Stimulated activated naive CD8-positive, alpha-beta T cell treated with anti-CD3 and anti-CD28 coated beads, Interleukin-15, Interleukin-2, amounts not matched to agents 100 ng/mL and 50 ng/mL, for 24 hours (primary cell): ENCODE measurements around the gene GPANK1.

Experiments
- H3K27ac Mint-ChIP-seq: one replicate; pipeline ENCODE4 v1.8.0; 2021; ENCODE audit warnings: mild to moderate bottlenecking, mixed read lengths
- H3K27me3 Mint-ChIP-seq: one replicate; pipeline ENCODE4 v1.8.0; 2021; ENCODE audit warnings: mixed read lengths
- H3K36me3 Mint-ChIP-seq: one replicate; pipeline ENCODE4 v1.8.0; 2021; ENCODE audit warnings: low read depth, mixed read lengths
- H3K4me1 Mint-ChIP-seq: one replicate; pipeline ENCODE4 v1.8.0; 2021; ENCODE audit warnings: low read depth, mixed read lengths
- H3K4me3 Mint-ChIP-seq: one replicate; pipeline ENCODE4 v1.8.0; 2021; ENCODE audit warnings: mild to moderate bottlenecking, mixed read lengths
- H3K9me3 Mint-ChIP-seq: one replicate; pipeline ENCODE4 v1.8.0; 2021; ENCODE audit warnings: mixed read lengths

The GPANK1 gene

DNA sequence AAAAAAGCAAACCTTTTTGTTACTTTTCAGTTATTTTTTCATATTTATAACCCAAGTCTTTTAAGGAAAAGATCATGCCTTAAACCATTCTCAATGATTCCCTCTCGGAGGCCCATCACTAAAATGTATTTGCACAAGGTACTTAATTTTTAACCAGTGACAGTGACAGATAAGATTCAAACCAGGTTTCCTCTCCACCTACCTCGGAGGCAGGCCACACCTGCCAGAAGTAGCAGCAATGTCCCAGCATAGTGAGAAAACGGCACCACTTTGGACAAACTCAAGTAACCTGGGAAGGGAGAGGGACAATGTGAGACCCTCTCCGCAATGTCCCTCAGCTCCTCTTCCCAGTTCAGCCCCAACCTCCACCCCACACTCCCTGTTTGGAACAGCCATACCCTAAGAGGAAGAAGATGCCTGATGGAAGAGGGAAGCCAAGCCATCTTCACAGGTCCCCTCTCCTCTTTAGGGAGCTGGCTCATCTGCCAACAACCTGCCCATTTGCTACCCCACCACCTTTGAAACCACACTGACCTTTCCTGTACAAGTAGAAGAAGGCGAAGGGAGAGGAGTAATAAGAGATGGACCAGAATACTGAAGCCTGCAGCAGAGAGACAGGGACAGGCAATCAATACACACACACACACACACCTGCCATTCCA, 36.1 kb upstream of the GPANK1 start:
- peaks cover 31% of the 10 kb centered on the region for H3K4me1 Mint-ChIP-seq

GRCh38 chr6:31697555-31697954, 32.8 kb upstream of the GPANK1 start:
- Mint-ChIP-seq H3K9me3 (no peaks in the 10 kb centered on the region), H3K4me1 (peaks cover 27% of the 10 kb centered on the region), H3K36me3 (peaks cover 42% of the 10 kb centered on the region), H3K27ac (peak overlapping the region; percentile 26), H3K27me3 (no peaks in the 10 kb centered on the region), H3K4me3 (no peak overlapping the region)

More for the DNA sequence above, 36.1 kb upstream of the GPANK1 start:
- Mint-ChIP-seq H3K36me3 (peaks cover 26% of the 10 kb centered on the region), H3K27ac (peak overlapping the region; percentile 32), H3K9me3 (no peaks in the 10 kb centered on the region), H3K27me3 (no peaks in the 10 kb centered on the region), H3K4me3 (peak overlapping the region; percentile 100)

DNA sequence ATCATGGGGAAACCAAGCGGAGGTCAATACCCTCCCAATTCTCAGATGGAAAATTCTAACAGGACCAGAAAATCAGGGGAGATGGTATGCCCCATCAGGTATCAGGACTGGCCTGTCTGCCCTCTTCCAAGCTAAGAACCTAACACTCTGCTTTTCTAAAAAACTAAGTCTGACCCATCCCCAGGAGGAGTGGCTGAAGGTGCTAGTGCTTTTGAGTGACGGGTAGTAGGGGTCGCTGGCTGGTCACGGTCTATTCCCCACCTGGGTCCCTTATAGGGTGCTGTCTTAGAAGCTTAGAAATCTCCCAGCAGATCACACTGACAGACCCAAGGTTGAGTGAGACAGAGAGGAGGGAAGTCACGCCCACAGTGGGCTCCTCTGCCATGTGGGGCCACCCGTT, 28.7 kb upstream of the GPANK1 start:
- Mint-ChIP-seq H3K4me1 (peaks cover 25% of the 10 kb centered on the region), H3K27me3 (no peaks in the 10 kb centered on the region), H3K36me3 (peaks cover 48% of the 10 kb centered on the region), H3K4me3 (no peak overlapping the region), H3K27ac (no peak overlapping the region), H3K9me3 (no peaks in the 10 kb centered on the region)

GRCh38 chr6:31692886-31693285, 28.1 kb upstream of the GPANK1 start:
- peaks cover 47% of the 10 kb centered on the region for H3K36me3 Mint-ChIP-seq
- H3K4me3 Mint-ChIP-seq: no peak overlapping the region
- no peaks in the 10 kb centered on the region for H3K27me3 Mint-ChIP-seq
- no peak overlapping the region for H3K27ac Mint-ChIP-seq
- no peaks in the 10 kb centered on the region for H3K9me3 Mint-ChIP-seq
- H3K4me1 Mint-ChIP-seq: peaks cover 23% of the 10 kb centered on the region

DNA sequence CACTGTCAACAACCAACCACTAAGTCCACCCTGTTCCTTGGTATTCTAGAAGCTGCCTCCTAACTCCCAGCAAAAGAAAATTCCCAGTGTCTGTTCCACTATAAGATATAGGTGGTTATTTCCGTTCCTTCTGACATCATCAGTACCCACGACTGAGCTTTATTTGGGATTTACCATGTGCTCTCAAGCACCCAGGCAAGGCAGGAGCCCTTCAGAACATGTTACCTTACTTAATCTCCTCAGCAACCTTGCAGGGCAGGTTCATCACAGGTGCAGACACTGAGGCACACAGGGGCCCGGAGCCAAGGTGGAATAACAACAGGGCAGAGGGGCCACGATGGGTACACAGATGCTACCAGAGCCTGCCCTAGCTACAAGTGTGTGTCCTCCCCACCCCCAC, 27.6 kb upstream of the GPANK1 start:
- Mint-ChIP-seq H3K27ac (no peak overlapping the region), H3K4me3 (no peak overlapping the region), H3K9me3 (no peaks in the 10 kb centered on the region), H3K4me1 (peaks cover 17% of the 10 kb centered on the region), H3K27me3 (no peaks in the 10 kb centered on the region), H3K36me3 (peaks cover 45% of the 10 kb centered on the region)

GRCh38 chr6:31691564-31692108, 26.8 kb upstream of the GPANK1 start:
- Mint-ChIP-seq H3K27me3 (no peaks in the 10 kb centered on the region), H3K27ac (no peak overlapping the region), H3K4me3 (no peak overlapping the region), H3K4me1 (peaks cover 16% of the 10 kb centered on the region), H3K9me3 (no peaks in the 10 kb centered on the region), H3K36me3 (peaks cover 45% of the 10 kb centered on the region)

- peaks cover 16% of the 10 kb centered on the region for H3K4me1 Mint-ChIP-seq
- H3K27me3 Mint-ChIP-seq: no peaks in the 10 kb centered on the region
- H3K9me3 Mint-ChIP-seq: no peaks in the 10 kb centered on the region
- no peak overlapping the region for H3K4me3 Mint-ChIP-seq
- peaks cover 41% of the 10 kb centered on the region for H3K36me3 Mint-ChIP-seq
- H3K27ac Mint-ChIP-seq: peak overlapping the region; percentile 60
These were observed 26.3 kb upstream of the GPANK1 start for GRCh38 chr6:31691078-31691463.

DNA sequence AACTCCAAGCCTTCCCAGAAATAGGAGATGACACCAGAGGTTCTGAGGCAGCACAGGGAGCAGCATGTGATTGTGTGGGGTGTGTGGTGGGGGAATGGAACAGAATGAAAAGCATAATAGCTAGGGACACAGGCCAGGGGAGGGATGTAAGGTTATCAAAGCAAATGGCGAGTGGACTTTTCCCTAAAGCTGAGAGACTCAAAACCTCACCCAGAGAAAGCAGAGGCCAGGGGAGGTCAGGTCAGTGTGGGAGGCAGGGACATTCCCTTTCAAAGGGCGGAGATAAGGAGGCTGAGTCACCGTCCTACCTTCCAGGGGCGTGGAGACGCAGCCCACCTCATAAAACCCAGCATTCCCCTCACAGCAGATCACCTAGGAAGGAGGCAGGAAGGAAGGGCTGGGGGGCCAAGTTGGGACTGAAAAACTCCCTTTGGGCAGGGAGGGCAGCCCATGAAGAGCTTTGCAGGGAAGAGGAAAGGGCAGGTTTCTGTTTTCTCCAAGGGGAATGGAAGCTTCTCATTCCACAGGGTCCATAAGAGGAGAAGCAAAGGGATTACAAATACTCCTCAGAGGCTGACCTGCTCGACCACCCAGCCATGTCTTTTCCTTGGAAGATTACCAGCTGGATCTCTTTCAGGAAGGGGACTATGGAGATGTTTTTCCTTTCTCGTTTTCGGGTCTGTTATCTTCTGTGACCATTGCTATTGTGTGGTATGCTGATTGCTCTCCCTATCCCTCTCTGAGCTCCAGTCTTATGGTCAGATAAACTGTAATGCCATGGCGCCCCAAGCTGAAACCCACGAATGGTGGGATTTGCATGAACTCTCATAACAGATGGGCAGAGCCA, 25.7 kb upstream of the GPANK1 start:
- no peaks in the 10 kb centered on the region for H3K27me3 Mint-ChIP-seq
- peak overlapping the region; percentile 60 for H3K27ac Mint-ChIP-seq
- H3K4me1 Mint-ChIP-seq: peaks cover 16% of the 10 kb centered on the region
- no peak overlapping the region for H3K4me3 Mint-ChIP-seq
- no peaks in the 10 kb centered on the region for H3K9me3 Mint-ChIP-seq
- peaks cover 41% of the 10 kb centered on the region for H3K36me3 Mint-ChIP-seq

GRCh38 chr6:31689249-31690110, 24.7 kb upstream of the GPANK1 start:
- no peak overlapping the region for H3K4me3 Mint-ChIP-seq
- peak overlapping the region; percentile 49 for H3K27ac Mint-ChIP-seq
- no peaks in the 10 kb centered on the region for H3K27me3 Mint-ChIP-seq
- no peaks in the 10 kb centered on the region for H3K9me3 Mint-ChIP-seq
- H3K36me3 Mint-ChIP-seq: peaks cover 33% of the 10 kb centered on the region
- peaks cover 16% of the 10 kb centered on the region for H3K4me1 Mint-ChIP-seq

GRCh38 chr6:31687860-31688693, 23.3 kb upstream of the GPANK1 start:
- H3K27ac Mint-ChIP-seq: no peak overlapping the region
- H3K4me3 Mint-ChIP-seq: no peak overlapping the region
- H3K36me3 Mint-ChIP-seq: peaks cover 30% of the 10 kb centered on the region
- no peaks in the 10 kb centered on the region for H3K27me3 Mint-ChIP-seq
- no peaks in the 10 kb centered on the region for H3K9me3 Mint-ChIP-seq
- H3K4me1 Mint-ChIP-seq: peaks cover 16% of the 10 kb centered on the region

DNA sequence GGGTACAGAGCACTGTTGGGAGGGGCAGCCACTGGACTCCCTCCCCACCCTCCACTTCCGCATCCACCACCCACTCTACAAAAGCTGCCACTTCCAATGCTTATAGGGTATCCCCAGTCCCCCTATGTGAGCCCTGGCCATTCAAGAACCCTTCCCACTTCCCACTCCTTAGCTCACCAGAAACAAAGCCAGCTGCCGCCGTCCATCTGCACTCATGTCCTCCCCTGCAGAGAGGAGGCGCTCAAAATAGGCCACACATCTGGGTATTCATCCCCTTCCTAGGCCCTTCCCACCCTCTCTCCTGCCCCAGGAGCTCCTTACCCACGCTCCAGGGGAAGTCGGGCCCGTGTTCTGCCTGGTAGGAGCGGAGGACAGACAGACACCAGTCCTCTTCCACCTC, 22.5 kb upstream of the GPANK1 start:
- H3K4me1 Mint-ChIP-seq: peaks cover 16% of the 10 kb centered on the region
- H3K4me3 Mint-ChIP-seq: no peak overlapping the region
- H3K27ac Mint-ChIP-seq: no peak overlapping the region
- peaks cover 25% of the 10 kb centered on the region for H3K36me3 Mint-ChIP-seq
- no peaks in the 10 kb centered on the region for H3K9me3 Mint-ChIP-seq
- H3K27me3 Mint-ChIP-seq: no peaks in the 10 kb centered on the region

- Mint-ChIP-seq H3K9me3 (no peaks in the 10 kb centered on the region), H3K27ac (no peak overlapping the region), H3K27me3 (no peaks in the 10 kb centered on the region), H3K4me3 (no peak overlapping the region), H3K4me1 (peaks cover 19% of the 10 kb centered on the region), H3K36me3 (peaks cover 25% of the 10 kb centered on the region)
These were observed 21.7 kb upstream of the GPANK1 start for GRCh38 chr6:31686483-31686882.

GRCh38 chr6:31683591-31683990, 18.8 kb upstream of the GPANK1 start:
- Mint-ChIP-seq H3K9me3 (no peaks in the 10 kb centered on the region), H3K36me3 (peaks cover 8% of the 10 kb centered on the region), H3K27me3 (no peaks in the 10 kb centered on the region), H3K4me3 (no peak overlapping the region), H3K27ac (no peak overlapping the region), H3K4me1 (peaks cover 18% of the 10 kb centered on the region)

DNA sequence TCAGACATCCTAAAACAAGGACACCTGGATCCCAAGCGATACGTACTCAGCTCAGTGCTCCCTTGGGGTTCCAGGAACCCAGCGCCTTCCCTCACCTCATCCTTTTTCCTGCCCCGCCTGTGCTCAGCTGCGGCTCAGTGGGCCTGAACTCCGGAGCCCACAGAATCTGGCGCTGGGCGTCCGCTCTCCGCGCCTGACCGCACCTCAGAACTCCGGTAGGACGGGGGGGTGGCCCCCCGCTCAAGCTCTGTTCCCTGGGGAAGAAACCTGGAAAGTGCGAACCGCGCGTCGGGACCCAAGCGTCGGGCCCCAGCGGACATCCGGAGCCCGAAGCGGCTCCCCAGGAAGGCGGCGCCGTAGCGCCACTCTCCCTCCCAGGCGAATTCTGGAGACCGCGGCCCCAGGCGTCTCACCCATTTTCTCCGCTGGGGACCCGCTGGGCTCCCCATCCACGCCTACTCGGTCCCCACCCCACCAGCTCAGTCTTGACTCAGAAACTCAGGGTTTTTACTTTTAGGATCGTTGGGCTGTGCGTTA, 16.4 kb upstream of the GPANK1 start:
- peak overlapping the region; percentile 75 for H3K4me3 Mint-ChIP-seq
- no peaks in the 10 kb centered on the region for H3K36me3 Mint-ChIP-seq
- H3K4me1 Mint-ChIP-seq: peaks cover 18% of the 10 kb centered on the region
- H3K27me3 Mint-ChIP-seq: no peaks in the 10 kb centered on the region
- no peaks in the 10 kb centered on the region for H3K9me3 Mint-ChIP-seq
- peak overlapping the region; percentile 70 for H3K27ac Mint-ChIP-seq
